GM21619 (cell line): ENCODE measurements around the gene LPIN2.

Experiments
- ATAC-seq: cut with Tn5 transposase; IDR thresholded peaks from one replicate; pipeline ENCODE4 v1.9.1; 2021; ENCODE audit not compliant: unreplicated experiment

Gene LPIN2

GRCh38 chr18:2964361-2965010, 48.5 kb downstream of the LPIN2 start:
- no peak for ATAC-seq
